Measurements from ENCODE around the gene WNT5A. TPM values are rescaled to one million over a fixed set of nuclear protein-coding genes. Genes with fewer than 3 reads are reported as not detected.

WNT5A gene
- total RNA-seq, 1 donor from 2014 or later = 8.9 TPM

GRCh38 chr3:55491296-55491816 is 4.2 kb upstream of the WNT5A start:
- H3K27ac ChIP-seq (ENCODE audit: low read depth, low read length) = no peak overlapping the region
- peaks cover 7 to 30% (median 12%) of the 10 kb centered on the region in 3 donors for H3K4me1 ChIP-seq (ENCODE audit: control insufficient read depth in 3 of 3, insufficient read depth in 3 of 3, low read length in 3 of 3)
- no peak overlapping the region for H3K9ac ChIP-seq (ENCODE audit: low read depth in 1 of 3, low read length in 3 of 3)
- no peak overlapping the region for H3K4me3 ChIP-seq (ENCODE audit: low read length in 3 of 3)
- H3K36me3 ChIP-seq (ENCODE audit: control insufficient read depth in 3 of 3, insufficient read depth in 3 of 3, low read length in 3 of 3) = no peaks in the 10 kb centered on the region
- H3K9me3 ChIP-seq (ENCODE audit: control insufficient read depth in 3 of 3, low read length in 3 of 3) = no peaks in the 10 kb centered on the region
- H3K27me3 ChIP-seq (ENCODE audit: control insufficient read depth in 3 of 3, insufficient read depth in 3 of 3, low read length in 3 of 3) = peaks cover 6 to 15% (median 8%) of the 10 kb centered on the region in 3 donors

GRCh38 chr3:55490276-55490913 is 3.3 kb upstream of the WNT5A start:
- Histone ChIP-seq H3K9me3 (ENCODE audit: control insufficient read depth in 3 of 3, low read length in 3 of 3) (no peaks in the 10 kb centered on the region), H3K4me3 (ENCODE audit: low read length in 3 of 3) (no peak overlapping the region), H3K9ac (ENCODE audit: low read depth in 1 of 3, low read length in 3 of 3) (no peak overlapping the region), H3K36me3 (ENCODE audit: control insufficient read depth in 3 of 3, insufficient read depth in 3 of 3, low read length in 3 of 3) (no peaks in the 10 kb centered on the region), H3K4me1 (ENCODE audit: control insufficient read depth in 3 of 3, insufficient read depth in 3 of 3, low read length in 3 of 3) (peaks cover 7 to 35% (median 12%) of the 10 kb centered on the region in 3 donors), H3K27ac (ENCODE audit: low read depth, low read length) (no peak overlapping the region), H3K27me3 (ENCODE audit: control insufficient read depth in 3 of 3, insufficient read depth in 3 of 3, low read length in 3 of 3) (peaks cover 6 to 16% (median 8%) of the 10 kb centered on the region in 3 donors)

GRCh38 chr3:55489798-55490132 is 2.7 kb upstream of the WNT5A start:
- Histone ChIP-seq H3K9ac (ENCODE audit: low read depth in 1 of 3, low read length in 3 of 3) (no peak overlapping the region), H3K27me3 (ENCODE audit: control insufficient read depth in 3 of 3, insufficient read depth in 3 of 3, low read length in 3 of 3) (peaks cover 6 to 18% (median 8%) of the 10 kb centered on the region in 3 donors), H3K9me3 (ENCODE audit: control insufficient read depth in 3 of 3, low read length in 3 of 3) (no peaks in the 10 kb centered on the region), H3K36me3 (ENCODE audit: control insufficient read depth in 3 of 3, insufficient read depth in 3 of 3, low read length in 3 of 3) (no peaks in the 10 kb centered on the region), H3K27ac (ENCODE audit: low read depth, low read length) (no peak overlapping the region), H3K4me1 (ENCODE audit: control insufficient read depth in 3 of 3, insufficient read depth in 3 of 3, low read length in 3 of 3) (peaks cover 7 to 37% (median 12%) of the 10 kb centered on the region in 3 donors), H3K4me3 (ENCODE audit: low read length in 3 of 3) (no peak overlapping the region)

GRCh38 chr3:55488398-55489055 is 1.4 kb upstream of the WNT5A start:
- H3K27ac ChIP-seq (ENCODE audit: low read depth, low read length) = no peak overlapping the region
- H3K27me3 ChIP-seq (ENCODE audit: control insufficient read depth in 3 of 3, insufficient read depth in 3 of 3, low read length in 3 of 3) = peaks cover 8 to 18% (median 10%) of the 10 kb centered on the region in 3 donors

GRCh38 chr3:55487381-55488241 is 505 bp upstream of the WNT5A start:
- peaks cover 8 to 21% (median 13%) of the 10 kb centered on the region in 3 donors for H3K27me3 ChIP-seq (ENCODE audit: control insufficient read depth in 3 of 3, insufficient read depth in 3 of 3, low read length in 3 of 3)
- no peaks in the 10 kb centered on the region for H3K9me3 ChIP-seq (ENCODE audit: control insufficient read depth in 3 of 3, low read length in 3 of 3)
- H3K27ac ChIP-seq (ENCODE audit: low read depth, low read length) = peak overlapping the region; percentile 44
- H3K36me3 ChIP-seq (ENCODE audit: control insufficient read depth in 3 of 3, insufficient read depth in 3 of 3, low read length in 3 of 3) = no peaks in the 10 kb centered on the region
- H3K9ac ChIP-seq (ENCODE audit: low read depth in 1 of 3, low read length in 3 of 3) = peak overlapping the region; percentile 80 to 87 (median 85)
- H3K4me1 ChIP-seq (ENCODE audit: control insufficient read depth in 3 of 3, insufficient read depth in 3 of 3, low read length in 3 of 3) = peaks cover 7 to 39% (median 12%) of the 10 kb centered on the region in 3 donors
- H3K4me3 ChIP-seq (ENCODE audit: low read length in 3 of 3) = peak overlapping the region; percentile 84 to 85 (median 85)

More at GRCh38 chr3:55488398-55489055, 1.4 kb upstream of the WNT5A start:
- peak overlapping the region; percentile 33 to 87 (median 80) for H3K9ac ChIP-seq (ENCODE audit: low read depth in 1 of 3, low read length in 3 of 3)
- H3K4me1 ChIP-seq (ENCODE audit: control insufficient read depth in 3 of 3, insufficient read depth in 3 of 3, low read length in 3 of 3) = peaks cover 7 to 37% (median 12%) of the 10 kb centered on the region in 3 donors
- no peaks in the 10 kb centered on the region for H3K9me3 ChIP-seq (ENCODE audit: control insufficient read depth in 3 of 3, low read length in 3 of 3)
- H3K36me3 ChIP-seq (ENCODE audit: control insufficient read depth in 3 of 3, insufficient read depth in 3 of 3, low read length in 3 of 3) = no peaks in the 10 kb centered on the region
- peak overlapping the region; percentile 84 to 85 (median 85) for H3K4me3 ChIP-seq (ENCODE audit: low read length in 3 of 3)

DNA sequence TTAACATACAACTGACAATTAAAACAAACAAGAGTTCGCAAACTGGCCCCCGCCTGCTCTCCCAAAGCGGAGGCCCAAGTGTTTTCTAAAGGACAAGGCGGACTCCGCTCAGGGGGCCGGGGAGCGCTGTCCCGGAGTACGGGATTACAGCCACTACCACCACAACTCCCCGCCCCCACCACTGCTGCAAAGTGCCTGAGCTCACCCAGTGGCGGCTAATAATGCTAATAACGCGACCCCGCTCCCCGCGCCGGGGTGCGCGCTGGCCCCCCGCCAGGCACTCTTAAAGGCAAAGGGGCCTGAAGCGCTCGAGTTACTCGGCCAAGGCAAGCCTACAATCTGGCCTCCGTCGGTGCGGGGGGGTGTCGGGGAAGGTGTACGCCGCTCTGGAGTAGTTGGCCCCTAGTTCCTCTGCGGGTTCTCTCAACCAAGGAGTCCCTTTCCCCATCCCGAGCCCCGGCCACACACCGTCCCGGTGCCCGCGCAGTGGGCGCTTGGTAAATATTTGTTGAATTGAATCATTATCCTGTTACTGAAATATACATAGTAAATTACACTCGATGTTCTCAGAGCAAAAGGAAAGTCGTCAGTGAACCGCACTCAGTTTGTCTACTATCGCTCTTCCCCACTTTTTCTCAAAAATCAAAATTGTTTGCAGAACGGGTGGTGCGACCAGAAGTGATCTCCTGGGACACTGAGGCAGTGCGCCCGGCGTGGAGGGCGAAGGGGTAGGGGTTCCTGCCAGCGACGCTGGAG is 827 bp downstream of the WNT5A start:
- no peaks in the 10 kb centered on the region for H3K36me3 ChIP-seq (ENCODE audit: control insufficient read depth in 3 of 3, insufficient read depth in 3 of 3, low read length in 3 of 3)
- peak overlapping the region; percentile 47 for H3K27ac ChIP-seq (ENCODE audit: low read depth, low read length)
- H3K27me3 ChIP-seq (ENCODE audit: control insufficient read depth in 3 of 3, insufficient read depth in 3 of 3, low read length in 3 of 3) = peaks cover 19 to 27% (median 20%) of the 10 kb centered on the region in 3 donors
- H3K9me3 ChIP-seq (ENCODE audit: control insufficient read depth in 3 of 3, low read length in 3 of 3) = no peaks in the 10 kb centered on the region
- peaks cover 13 to 45% (median 21%) of the 10 kb centered on the region in 3 donors for H3K4me1 ChIP-seq (ENCODE audit: control insufficient read depth in 3 of 3, insufficient read depth in 3 of 3, low read length in 3 of 3)
- peak overlapping the region; percentile 80 to 87 (median 85) for H3K9ac ChIP-seq (ENCODE audit: low read depth in 1 of 3, low read length in 3 of 3)
- peak overlapping the region; percentile 84 to 85 (median 85) for H3K4me3 ChIP-seq (ENCODE audit: low read length in 3 of 3)

DNA sequence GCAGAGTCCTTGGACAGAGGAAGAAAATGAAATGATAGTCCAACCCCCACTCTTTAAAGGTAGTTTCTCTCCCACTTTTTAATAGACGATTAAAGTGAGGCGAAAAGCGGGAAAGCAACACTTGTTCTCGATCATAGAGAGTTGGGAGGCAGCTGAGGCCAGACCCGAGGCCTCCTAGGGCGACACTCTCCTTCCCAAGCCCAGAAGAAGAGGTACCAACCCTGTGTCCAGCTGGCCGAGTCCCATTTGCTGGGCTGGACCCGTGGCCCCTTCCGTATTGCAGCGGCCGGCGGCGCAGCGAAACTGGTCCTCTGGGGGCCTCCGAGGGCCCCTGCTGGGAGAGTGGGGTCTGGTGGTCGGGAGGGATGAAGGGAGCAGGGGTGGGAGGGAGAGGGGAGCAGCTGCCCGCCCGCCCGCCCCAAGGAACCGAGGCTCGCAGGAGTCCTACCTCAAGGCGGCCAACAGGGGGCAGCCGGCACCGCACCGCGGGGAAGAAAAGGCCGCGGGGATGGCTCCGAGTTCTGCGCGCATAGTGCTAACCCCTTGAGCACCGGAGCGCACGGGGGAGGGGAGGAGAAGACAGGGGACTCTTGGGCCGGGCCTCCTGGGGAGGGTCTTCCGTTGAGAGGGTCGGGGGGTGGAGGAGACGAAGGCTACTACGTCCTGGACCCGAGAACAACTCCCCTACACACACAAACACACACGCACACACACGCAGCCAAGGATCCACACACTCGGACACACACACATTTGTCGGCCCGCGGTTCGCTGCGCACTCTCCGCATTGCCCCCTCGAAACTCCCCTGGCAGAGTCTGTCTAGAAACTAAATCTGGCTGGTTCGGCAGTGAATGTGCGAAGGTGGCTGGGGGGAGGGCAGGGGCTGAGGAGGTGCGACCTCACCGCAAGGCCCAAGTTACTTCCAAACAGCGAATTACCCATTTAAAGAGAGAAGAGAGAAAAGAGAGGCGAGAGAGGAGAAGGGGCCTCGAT is 2.0 kb downstream of the WNT5A start:
- peaks cover 18 to 41% (median 21%) of the 10 kb centered on the region in 3 donors for H3K4me1 ChIP-seq (ENCODE audit: control insufficient read depth in 3 of 3, insufficient read depth in 3 of 3, low read length in 3 of 3)
- H3K9me3 ChIP-seq (ENCODE audit: control insufficient read depth in 3 of 3, low read length in 3 of 3) = no peaks in the 10 kb centered on the region

DNA sequence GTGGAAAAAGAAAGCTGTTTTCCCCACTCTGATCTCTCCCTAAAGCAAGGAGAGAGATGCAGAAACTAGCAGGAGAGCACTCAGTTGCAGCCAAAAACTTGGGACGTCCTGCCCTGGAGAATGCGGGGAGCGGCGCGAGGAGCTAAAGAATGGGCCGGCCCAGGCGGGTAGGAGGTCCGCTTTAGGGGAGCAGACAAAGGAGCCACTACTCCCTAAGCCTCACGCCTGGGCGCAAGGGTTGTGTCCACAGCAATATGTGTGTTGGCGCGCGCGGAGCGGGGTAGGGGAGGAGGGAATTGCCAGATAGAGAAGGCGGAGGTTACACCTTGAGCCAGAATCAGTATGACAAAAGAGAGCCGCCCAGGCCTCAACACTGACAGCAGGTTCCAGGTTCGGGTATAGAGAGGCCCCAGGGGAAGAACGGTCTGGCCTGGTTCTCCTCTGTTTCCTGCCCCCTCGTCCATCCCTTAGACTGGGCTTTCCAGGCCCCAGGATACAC is 2.9 kb downstream of the WNT5A start:
- Histone ChIP-seq H3K9me3 (ENCODE audit: control insufficient read depth in 3 of 3, low read length in 3 of 3) (no peaks in the 10 kb centered on the region), H3K36me3 (ENCODE audit: control insufficient read depth in 3 of 3, insufficient read depth in 3 of 3, low read length in 3 of 3) (no peaks in the 10 kb centered on the region), H3K4me1 (ENCODE audit: control insufficient read depth in 3 of 3, insufficient read depth in 3 of 3, low read length in 3 of 3) (peaks cover 18 to 34% (median 18%) of the 10 kb centered on the region in 3 donors), H3K27ac (ENCODE audit: low read depth, low read length) (no peak overlapping the region), H3K27me3 (ENCODE audit: control insufficient read depth in 3 of 3, insufficient read depth in 3 of 3, low read length in 3 of 3) (peaks cover 19 to 33% (median 30%) of the 10 kb centered on the region in 3 donors), H3K4me3 (ENCODE audit: low read length in 3 of 3) (peak overlapping the region in 1 of 3 donors; percentile 46), H3K9ac (ENCODE audit: low read depth in 1 of 3, low read length in 3 of 3) (peak overlapping the region in 1 of 3 donors; percentile 66)

More for the DNA sequence above, 2.0 kb downstream of the WNT5A start:
- peak overlapping the region; percentile 84 to 85 (median 85) for H3K4me3 ChIP-seq (ENCODE audit: low read length in 3 of 3)
- H3K36me3 ChIP-seq (ENCODE audit: control insufficient read depth in 3 of 3, insufficient read depth in 3 of 3, low read length in 3 of 3) = no peaks in the 10 kb centered on the region
- peak overlapping the region; percentile 80 to 87 (median 85) for H3K9ac ChIP-seq (ENCODE audit: low read depth in 1 of 3, low read length in 3 of 3)
- H3K27ac ChIP-seq (ENCODE audit: low read depth, low read length) = peak overlapping the region; percentile 47
- H3K27me3 ChIP-seq (ENCODE audit: control insufficient read depth in 3 of 3, insufficient read depth in 3 of 3, low read length in 3 of 3) = peaks cover 21 to 31% (median 26%) of the 10 kb centered on the region in 3 donors
